Ishikawa (cell line): ENCODE data around the gene RNASEH1.

Experiments
- CEBPB ChIP-seq: IDR thresholded peaks from 2 replicates; pipeline ENCODE4 v1.6.1; 2012
- CREB1 ChIP-seq: IDR thresholded peaks from 2 replicates; pipeline ENCODE4 v1.6.1; 2012; ENCODE audit warnings: low read depth
- EGR1 ChIP-seq: IDR thresholded peaks from 2 replicates; pipeline ENCODE4 v1.6.1; 2012
- EP300 ChIP-seq: IDR thresholded peaks from 2 replicates; pipeline ENCODE4 v1.6.1; 2012; ENCODE audit warnings: borderline replicate concordance
- FOXM1 ChIP-seq: IDR thresholded peaks from 2 replicates; pipeline ENCODE4 v1.6.1; 2012; ENCODE audit warnings: low read depth, borderline replicate concordance
- NFIC ChIP-seq: IDR thresholded peaks from 2 replicates; pipeline ENCODE4 v1.6.1; 2012
- RAD21 ChIP-seq: IDR thresholded peaks from 2 replicates; pipeline ENCODE4 v1.6.1; 2012; ENCODE audit warnings: low read depth
- TAF1 ChIP-seq: IDR thresholded peaks from 2 replicates; pipeline ENCODE4 v1.6.1; 2012; ENCODE audit warnings: low read depth, mild to moderate bottlenecking
- TCF12 ChIP-seq: IDR thresholded peaks from 2 replicates; pipeline ENCODE4 v1.6.1; 2012; ENCODE audit warnings: low read depth
- TEAD4 ChIP-seq: IDR thresholded peaks from 2 replicates; pipeline ENCODE4 v1.6.1; 2012
- YY1 ChIP-seq: IDR thresholded peaks from 2 replicates; pipeline ENCODE4 v1.6.1; 2012; ENCODE audit warnings: low read depth
- ZBTB7A ChIP-seq: IDR thresholded peaks from 2 replicates; pipeline ENCODE4 v1.6.1; 2012; ENCODE audit warnings: low read depth
- TF ChIP-seq, protein P1 (sequence below): IDR thresholded peaks from 2 replicates; pipeline ENCODE4 v1.6.1; 2012
- TF ChIP-seq, protein P2 (sequence below): IDR thresholded peaks from 2 replicates; pipeline ENCODE4 v1.6.1; 2012; ENCODE audit warnings: low read depth, mild to moderate bottlenecking
- TF ChIP-seq, protein P3 (sequence below): IDR thresholded peaks from 2 replicates; pipeline ENCODE4 v1.6.1; 2012

The RNASEH1 gene

DNA sequence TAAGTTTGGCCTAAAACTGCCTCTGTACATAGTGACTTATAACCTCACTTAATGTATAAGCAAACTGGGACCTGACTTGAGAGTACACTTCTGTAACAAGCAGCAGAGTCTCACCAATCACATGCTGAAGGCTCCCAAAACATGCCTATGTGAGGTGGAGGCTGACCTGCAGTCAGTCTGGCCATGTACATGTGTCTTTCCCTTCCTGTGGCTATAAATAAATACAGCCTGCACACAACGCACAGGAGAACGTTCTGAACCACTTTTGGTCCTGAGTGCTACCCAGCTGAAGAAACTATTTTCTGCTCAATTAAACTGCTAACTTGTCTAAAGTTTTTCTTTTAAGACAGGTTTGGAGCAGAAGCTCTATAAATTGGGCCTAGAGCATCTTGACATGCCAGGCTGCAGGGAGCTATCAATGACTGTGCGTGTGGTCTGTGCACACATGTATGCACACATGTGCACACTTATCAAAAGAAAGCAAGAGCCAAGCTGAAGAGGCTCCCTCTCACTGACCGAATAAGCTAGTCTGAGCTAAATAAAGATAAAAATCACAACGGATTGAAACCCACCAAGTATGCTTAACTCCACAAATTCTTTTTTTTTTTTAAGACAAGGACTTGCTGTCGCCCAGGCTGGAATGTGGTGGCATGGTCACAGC, 15.0 kb downstream of the RNASEH1 start:
- TF ChIP-seq YY1, result no peak
- TF ChIP-seq, protein P1, sequence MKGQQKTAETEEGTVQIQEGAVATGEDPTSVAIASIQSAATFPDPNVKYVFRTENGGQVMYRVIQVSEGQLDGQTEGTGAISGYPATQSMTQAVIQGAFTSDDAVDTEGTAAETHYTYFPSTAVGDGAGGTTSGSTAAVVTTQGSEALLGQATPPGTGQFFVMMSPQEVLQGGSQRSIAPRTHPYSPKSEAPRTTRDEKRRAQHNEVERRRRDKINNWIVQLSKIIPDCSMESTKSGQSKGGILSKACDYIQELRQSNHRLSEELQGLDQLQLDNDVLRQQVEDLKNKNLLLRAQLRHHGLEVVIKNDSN, result no peak
- TF ChIP-seq FOXM1, result no peak
- no peak for TF ChIP-seq EGR1
- no peak for TF ChIP-seq NFIC
- TF ChIP-seq TEAD4, result no peak
- no peak for TF ChIP-seq CREB1
- TF ChIP-seq ZBTB7A, result no peak
- TF ChIP-seq, protein P2, sequence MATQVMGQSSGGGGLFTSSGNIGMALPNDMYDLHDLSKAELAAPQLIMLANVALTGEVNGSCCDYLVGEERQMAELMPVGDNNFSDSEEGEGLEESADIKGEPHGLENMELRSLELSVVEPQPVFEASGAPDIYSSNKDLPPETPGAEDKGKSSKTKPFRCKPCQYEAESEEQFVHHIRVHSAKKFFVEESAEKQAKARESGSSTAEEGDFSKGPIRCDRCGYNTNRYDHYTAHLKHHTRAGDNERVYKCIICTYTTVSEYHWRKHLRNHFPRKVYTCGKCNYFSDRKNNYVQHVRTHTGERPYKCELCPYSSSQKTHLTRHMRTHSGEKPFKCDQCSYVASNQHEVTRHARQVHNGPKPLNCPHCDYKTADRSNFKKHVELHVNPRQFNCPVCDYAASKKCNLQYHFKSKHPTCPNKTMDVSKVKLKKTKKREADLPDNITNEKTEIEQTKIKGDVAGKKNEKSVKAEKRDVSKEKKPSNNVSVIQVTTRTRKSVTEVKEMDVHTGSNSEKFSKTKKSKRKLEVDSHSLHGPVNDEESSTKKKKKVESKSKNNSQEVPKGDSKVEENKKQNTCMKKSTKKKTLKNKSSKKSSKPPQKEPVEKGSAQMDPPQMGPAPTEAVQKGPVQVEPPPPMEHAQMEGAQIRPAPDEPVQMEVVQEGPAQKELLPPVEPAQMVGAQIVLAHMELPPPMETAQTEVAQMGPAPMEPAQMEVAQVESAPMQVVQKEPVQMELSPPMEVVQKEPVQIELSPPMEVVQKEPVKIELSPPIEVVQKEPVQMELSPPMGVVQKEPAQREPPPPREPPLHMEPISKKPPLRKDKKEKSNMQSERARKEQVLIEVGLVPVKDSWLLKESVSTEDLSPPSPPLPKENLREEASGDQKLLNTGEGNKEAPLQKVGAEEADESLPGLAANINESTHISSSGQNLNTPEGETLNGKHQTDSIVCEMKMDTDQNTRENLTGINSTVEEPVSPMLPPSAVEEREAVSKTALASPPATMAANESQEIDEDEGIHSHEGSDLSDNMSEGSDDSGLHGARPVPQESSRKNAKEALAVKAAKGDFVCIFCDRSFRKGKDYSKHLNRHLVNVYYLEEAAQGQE, result no peak
- no peak for TF ChIP-seq EP300
- TF ChIP-seq RAD21, result no peak
- TF ChIP-seq, protein P3, sequence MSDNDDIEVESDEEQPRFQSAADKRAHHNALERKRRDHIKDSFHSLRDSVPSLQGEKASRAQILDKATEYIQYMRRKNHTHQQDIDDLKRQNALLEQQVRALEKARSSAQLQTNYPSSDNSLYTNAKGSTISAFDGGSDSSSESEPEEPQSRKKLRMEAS, result no peak

DNA sequence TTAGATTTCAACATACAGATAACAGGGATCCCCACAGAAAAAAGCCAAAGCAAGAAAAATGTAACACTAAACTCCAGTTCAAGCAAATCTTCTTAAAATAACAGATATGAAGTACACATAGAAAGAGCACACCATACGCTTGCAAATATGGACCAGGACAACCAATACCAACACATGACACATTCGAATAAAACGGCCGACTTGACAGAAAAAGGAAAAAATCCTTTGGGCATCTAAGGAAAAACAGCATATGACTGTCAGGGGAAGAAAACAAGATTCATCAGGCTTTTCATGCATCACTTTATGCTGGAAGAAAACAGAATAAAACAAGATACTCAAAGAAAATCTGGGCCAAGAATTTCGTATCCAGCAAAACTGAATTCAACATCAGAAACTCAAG, 16.0 kb downstream of the RNASEH1 start:
- no peak for TF ChIP-seq EP300
- no peak for TF ChIP-seq TEAD4
- no peak for TF ChIP-seq EGR1
- no peak for TF ChIP-seq TCF12
- TF ChIP-seq CEBPB, result no peak
- no peak for TF ChIP-seq RAD21
- TF ChIP-seq NFIC, result no peak
- TF ChIP-seq CREB1, result no peak
- TF ChIP-seq, protein P2, result no peak
- no peak for TF ChIP-seq FOXM1
- TF ChIP-seq ZBTB7A, result no peak
- no peak for TF ChIP-seq TAF1
- TF ChIP-seq, protein P1, result no peak
- TF ChIP-seq, protein P3, result no peak

DNA sequence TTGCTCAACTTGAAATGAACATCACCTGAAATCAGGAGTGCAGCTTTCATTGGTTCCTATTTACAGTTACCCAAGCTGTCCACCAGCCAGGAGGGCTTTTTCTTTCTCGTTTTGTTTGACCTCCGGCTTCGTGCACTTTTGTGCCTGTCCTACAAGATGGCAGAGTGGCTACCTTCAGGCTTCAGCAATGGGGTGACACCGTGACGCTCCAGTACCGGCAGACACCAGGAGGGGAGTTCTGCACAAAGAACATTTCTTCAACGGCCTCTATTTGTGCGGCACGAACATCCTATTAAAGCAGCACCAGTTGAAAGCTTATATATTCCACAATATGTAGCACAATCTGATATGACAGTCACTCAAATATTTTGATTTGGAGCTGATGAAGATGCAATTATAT, 18.3 kb downstream of the RNASEH1 start:
- TF ChIP-seq YY1 (no peak), EGR1 (no peak), EP300 (no peak), TEAD4 (no peak), RAD21 (no peak), FOXM1 (no peak), NFIC (no peak), TAF1 (no peak), TCF12 (no peak), CREB1 (no peak)
- TF ChIP-seq, protein P2, result no peak
- TF ChIP-seq, protein P1, result no peak
- TF ChIP-seq, protein P3, result no peak
